SW480 (cell line): ENCODE results near the gene IQSEC3.
"Not testable (repeated sequence)": the region's sequence is repeated elsewhere in the genome, so short reads cannot be mapped to it uniquely, and the experiment has no call there.

Experiments
- DNase-seq: peaks from one replicate; pipeline ENCODE4 v3.0.0-alpha.2; 2016; ENCODE audit warnings: low spot score

IQSEC3 gene

DNA sequence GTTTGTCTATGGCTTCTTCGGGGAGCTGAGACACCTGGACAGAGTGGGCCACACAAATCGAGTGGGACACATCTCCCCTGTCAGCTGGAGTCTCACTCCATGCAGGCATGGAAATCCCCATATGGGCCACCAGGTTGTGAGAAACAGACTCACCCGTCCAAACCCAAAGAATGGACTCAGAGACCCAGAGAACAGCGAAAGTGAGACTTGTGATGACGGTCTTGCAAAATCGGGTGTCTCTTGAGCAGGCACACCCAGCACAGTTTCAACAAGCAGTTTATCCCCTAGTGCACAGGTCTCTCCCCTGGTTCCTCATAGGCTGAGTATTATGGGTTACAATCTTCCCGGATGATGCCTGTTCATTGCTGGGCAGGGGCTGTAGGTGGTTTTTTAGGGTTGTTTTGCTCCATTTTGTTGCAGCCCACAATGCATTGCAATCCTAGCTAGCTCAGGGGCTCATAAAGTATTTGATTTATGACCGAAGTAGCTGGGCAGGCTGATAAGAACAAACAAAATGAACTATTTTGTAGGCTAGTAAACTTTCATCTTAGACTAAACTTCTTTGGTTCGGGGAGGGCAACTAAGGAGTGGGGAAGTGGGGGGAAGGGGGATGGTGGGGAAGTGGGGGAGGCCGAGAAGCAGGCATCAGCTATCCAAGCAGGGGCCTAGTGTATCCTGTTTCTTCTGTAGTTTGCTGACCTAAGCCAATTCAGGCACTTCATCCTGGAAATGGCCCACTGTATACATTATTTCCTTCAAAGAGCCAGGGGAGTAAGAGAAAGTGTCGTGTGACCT is 45.3 kb downstream of the IQSEC3 start:
- no peak for DNase-seq

DNA sequence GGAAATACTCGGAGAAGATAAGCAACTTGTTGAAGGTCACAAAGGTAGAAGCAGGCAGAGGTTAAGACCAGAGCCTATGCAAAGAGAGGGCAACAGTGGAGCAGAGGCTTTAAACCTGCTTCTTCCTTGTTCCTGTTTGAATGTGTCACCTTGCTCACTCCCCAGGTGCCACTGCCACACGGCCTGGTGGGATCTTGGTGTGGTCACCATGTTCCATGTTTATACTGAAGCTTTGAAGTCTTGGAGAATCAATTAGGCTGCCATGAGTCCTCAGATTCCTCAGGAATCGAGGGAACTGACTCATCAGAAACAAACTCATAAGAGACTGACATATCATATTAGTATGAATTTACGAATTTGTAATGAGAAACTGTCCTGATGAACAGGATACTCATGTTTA is 46.8 kb downstream of the IQSEC3 start:
- DNase-seq = peak; percentile 66

DNA sequence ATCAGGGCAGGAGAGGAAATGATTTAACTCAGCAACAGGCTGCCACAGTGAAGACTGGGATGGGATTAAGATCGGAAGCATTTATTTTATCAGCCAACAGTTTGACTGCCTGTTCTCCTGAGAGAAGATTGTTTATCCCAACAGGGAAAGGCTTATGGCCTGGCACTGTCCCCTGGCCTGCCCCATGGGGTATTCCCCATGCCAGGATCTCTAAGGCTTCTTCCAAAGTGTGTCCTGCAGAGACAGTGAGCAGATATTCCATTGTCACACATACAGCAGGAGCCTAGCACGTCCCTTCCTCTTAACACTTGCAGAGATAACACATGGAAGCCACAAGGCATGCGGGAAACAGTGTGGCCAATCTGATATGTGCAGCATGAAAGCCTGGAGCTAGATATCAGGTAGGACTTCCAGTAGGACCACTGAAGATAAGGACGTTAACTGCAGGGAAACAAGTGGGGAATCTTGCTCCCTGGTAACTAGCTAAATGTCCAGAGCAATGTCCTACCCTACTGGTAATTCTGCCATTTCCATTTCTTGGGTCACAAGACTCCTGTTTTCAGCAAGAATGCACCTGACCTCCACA is 48.2 kb downstream of the IQSEC3 start:
- no peak for DNase-seq

DNA sequence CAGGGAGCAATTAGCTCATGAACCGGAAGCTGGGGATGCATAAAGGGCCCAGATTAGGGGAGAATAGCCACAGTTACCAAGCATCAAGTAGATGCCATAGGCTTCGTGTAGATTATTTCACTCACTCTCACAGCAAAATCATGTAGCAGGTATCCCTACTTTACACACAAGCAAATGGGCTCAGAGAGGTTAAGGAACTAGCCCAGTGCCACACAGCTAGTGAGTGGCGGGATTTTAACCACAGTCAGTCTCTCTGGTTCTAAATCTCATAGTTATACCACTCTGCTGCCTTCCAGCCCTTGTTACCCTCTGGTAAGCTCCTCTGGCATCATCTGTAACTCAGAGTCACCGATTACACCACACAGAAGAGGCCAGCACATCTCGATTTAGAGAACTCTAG is 49.0 kb downstream of the IQSEC3 start:
- DNase-seq = no peak

DNA sequence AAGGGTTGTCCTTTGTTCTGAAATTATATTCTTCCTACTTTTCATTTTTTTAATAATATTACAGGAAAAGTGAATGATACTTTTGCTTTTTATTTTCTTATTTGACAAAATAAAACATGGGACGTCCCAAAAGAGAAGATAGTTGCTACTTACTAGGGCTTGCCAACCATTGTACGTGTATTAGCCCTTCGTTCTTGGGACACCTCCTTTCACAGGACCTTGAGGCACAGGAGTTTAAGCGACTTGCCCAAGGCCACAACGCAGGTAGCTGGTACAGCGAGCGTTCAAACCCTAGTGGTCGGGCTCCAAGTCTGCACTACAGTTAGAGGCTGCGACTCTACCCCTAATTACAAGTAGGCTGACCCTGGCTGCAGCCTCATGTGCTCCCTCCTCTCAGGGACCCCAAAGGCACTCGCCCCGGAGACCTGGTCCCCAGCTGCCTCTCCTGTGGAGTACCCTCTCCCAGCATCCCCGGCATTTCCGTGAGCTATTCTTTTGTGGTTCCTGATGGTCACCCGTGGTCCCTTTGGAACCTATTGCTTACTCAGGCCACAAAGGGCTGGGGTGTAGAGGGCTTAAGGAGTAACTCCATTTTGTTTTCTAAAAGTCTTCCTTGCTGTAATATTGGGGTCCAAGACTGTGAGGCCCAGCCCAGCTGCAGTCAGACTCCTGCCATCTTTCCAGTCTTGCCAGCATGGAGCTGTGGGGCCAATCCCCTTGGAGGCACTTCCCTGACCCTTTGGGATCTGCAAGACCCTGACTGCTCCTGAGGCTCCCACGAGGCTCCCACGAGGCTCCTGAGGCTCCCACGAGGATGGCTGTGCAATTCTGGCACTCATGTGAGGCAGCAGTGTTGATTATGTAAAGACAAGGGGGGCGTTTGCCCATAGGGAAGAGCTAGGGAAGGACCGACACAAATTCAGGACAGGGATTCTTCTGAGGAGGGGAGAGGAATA is 49.7 kb downstream of the IQSEC3 start:
- no peak for DNase-seq

DNA sequence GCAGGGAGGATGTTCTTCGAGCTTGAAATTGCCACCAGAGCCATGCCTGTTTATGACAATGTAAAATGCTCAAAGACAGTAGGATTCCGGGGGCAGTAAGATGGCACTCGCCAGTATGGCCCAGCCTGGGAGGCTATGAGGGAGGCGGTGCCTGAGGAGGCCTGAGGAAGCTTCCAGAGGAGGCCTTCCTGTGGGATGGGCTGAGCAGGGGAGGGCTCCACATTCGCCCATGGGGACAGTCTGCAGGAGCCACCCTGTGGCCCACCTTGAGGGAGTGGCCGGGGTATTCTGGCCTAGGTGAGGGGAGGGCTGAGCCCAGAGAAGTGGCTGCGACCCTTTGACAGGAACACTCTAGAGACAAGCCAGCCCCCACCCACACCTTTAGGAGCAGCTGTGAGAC is 50.7 kb downstream of the IQSEC3 start:
- no peak for DNase-seq

DNA sequence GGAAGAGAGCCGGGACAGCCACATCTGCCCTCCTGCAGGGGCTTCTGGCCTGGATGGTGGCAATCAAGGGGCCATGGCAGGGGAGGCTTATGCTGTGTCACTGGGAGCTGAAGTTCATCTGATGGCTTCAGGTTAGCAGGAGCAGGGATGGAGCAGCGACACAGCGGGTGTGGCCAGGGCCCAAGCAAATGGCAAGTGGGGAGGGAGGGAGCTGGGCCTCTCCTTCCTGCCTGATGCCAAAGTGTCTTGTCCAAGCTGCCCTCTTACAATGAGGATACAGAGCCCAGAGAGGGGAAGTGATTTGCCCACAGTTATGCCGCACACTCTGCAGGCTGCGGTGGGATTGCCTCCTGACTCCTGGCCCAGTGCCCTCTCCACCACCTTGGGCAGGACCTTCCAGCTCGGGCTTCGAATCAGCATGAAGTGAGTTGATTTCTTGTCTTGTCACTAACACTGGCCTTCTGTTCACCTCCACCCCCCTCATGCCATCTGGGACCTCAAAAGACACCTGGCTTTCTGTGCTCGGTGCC is 51.3 kb downstream of the IQSEC3 start:
- no peak for DNase-seq

DNA sequence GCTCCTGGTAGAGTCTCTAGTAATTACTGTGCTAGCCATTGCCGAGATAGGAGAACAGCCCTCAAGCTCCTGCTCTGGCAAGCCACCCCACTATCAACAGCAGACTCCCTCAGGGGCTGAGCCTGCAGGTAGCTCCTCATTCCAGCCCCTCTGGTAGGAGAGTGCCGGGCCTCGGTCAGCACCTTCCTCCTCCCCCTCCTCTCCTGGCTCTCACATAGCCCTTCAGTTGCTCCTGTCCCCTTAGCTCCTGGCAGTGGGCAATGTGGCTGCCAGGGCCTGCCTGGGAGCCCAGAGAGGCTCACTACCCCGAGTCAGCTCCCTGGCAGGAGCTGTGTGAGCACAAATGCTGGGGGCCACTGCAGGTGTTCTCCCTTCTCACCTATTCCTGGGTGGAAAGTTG is 52.0 kb downstream of the IQSEC3 start:
- no peak for DNase-seq

DNA sequence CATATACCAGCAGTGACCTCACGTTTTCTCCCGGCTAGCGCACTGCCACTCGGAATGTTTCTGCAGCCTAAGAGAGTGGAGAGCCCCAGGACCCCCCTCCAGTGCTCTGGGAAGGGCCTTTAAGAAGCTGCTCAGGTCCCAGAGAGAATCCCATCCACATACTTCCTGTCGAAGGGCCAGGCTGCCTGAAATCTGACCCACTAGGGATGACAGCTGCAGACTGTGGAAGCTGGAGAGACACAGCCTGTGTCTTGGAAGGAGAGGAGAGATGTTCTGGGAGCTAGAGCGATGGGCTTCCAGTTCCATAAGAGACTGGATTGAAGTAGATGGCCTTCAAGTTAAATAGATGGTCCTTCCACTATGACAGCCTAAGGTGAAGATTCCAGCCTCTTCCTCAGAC is 54.4 kb downstream of the IQSEC3 start:
- no peak for DNase-seq

DNA sequence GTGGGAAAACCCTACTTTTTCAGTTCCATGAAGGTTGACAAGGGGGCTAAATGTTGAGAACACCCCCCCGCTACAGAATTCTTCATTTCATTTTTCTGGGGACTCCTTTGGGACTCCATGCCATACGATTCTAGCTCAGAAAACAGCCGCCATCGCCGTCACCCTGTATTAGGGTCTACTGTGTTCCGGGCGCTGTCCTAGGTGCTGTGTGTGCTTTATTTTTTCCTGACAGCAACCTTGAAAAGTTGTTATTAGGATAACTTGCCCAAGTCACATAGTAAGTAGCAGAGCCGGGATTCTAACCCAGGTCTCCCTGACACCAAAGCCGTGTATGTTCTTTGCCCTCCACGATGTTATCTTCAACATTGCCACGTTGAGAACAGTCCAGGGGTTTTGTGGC is 55.1 kb downstream of the IQSEC3 start:
- no peak for DNase-seq

DNA sequence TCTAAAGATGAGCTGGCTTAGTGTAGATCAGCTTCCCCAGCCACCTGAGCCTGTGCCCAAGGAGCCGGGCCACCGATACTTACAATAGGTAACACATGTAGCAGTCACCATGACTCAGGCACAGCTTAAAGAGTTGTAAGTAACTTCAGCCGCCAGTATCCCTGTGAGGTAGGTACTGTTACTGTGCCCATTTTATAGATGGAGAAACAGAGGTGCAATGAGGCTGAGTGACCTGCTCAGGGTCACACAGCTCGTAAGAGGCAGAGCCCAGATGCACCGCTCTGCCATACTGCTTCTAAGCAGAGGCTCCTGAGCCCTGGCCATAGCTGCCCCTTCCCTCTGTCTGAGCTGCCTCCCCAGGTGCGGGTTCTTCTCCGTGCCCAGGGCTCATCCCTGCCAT is 58.5 kb downstream of the IQSEC3 start:
- no peak for DNase-seq

DNA sequence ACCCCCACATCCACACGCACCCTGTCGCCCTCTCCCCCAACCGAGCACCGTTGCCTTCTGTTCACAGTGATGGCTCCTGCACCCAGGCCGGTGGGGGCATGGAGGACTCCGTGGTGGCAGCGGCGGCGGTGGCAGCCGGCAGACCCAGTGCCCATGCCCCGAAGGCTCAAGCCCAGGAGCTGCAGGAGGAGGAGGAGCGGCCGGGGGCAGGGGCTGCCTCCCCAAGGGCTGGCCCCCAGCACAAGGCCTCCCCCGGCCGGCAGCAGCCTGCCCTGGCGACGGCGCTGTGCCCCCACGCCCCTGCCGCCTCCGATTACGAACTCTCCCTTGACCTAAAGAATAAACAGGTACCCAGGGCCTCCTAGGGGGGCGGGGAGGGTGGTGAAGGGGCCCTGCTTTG is 59.0 kb downstream of the IQSEC3 start:
- no peak for DNase-seq

DNA sequence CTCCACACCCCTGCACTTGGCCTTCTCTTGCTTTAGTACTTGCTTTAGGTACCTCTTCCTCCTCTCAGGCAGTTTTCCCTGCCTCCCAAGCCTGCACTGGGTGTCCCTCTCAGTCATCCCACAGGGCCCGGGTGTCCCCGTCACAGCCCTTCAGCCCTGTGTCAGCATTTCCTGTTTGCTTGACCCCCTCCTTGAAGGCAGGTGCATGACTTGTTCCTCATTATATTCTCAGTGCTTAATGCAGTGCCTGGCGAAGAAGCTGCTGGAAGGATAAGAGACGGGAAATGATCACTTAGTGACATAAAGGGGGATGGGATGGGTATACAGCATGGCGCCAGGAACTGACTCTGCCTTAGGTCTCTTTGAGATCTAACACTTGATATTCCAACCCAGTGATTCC is 61.5 kb downstream of the IQSEC3 start:
- DNase-seq = no peak

DNA sequence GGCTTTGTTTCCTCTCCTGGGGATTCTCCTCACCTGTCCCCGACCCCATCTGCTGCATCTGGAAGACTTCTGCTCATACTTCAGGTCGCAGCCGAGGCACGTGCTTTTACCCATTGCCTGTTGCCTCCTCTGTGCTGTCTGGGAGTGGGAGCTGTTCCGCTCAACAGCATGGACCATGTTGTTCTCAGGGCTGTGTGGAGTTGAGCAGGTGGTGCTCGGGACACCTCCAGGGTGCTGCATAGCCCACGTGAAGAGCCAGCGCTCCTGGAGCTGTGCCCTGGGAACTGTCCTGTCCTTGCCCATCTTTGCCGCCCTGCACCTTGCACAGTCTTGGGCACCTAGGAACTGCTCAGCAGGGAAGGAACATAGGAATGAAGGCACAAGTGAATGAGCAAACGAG is 62.4 kb downstream of the IQSEC3 start:
- DNase-seq = no peak

DNA sequence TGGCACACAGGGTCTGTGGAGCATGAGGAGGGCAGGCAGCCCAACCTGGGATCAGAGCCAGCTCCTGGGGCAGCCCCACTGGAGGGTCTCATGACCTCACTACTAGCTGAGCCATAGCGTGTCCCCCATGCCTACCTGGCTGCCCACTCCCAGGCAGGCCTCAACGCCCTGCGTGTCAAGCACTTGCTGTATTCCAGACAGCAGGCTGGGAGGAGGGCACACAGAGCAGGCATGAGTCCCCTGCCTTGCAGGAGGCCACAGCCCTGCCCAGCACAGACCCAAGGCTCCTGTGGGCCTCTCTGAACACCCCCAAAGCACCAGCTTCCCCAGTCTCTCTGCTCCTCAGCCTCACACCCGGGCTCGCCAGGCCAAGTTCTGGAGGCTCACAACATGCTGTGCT is 64.0 kb downstream of the IQSEC3 start:
- DNase-seq = no peak

DNA sequence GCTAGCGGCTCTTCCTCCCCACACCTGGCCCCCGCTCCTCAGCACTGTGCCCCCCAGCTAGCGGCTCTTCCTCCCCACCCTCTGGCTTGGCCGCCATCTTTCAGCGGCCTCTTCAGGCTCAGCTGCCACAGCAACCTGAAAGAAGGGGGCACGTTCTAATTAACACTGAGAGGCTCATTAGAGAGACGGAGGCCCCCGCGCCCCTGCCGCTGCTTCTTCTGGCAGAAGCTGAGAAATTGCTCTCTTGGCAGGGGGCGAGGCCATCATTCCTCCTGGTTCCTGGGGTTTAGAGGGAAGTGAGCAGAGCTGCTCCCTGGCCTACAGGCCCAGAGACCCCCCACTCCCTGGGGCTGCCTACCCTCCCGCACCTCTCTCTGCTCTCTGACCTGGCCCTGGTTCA is 64.4 kb downstream of the IQSEC3 start:
- DNase-seq = no peak

DNA sequence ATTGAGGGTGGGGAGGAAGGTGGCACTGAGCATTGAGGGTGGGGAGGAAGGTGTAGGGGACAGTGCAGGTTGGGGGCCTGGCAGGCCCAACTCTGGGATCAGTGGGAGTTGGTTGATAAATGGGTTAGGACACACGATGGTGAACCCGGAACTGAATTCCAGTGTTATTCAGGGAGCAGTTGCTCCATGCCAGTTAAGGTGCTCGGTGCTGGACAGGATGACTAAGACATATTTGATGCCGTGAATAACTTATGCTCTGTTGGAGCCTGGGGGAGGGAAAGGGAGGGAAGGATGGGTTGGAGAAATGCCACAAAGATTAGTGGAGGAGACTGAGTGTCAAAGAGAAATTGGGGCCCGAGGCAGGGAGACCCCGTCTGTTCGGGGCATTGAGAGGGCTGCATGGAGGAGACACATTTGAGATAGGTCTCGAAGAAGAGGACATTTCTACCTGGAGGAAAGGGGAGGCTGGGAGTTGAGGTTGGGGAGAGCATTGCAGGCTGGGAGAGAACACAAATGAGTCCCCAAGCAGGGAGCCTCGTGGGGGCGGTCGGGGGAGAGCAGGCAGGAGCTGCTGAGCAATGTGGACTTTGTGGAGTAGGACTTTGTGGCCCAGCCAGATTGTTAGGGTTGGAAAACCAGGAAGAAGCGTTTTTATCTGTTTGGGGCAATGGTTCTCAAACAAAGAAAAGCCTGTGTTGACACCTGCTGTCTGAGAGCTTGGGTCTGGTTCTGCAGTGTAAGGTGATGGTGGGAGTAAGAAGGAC is 65.3 kb downstream of the IQSEC3 start:
- DNase-seq = peak; percentile 49

DNA sequence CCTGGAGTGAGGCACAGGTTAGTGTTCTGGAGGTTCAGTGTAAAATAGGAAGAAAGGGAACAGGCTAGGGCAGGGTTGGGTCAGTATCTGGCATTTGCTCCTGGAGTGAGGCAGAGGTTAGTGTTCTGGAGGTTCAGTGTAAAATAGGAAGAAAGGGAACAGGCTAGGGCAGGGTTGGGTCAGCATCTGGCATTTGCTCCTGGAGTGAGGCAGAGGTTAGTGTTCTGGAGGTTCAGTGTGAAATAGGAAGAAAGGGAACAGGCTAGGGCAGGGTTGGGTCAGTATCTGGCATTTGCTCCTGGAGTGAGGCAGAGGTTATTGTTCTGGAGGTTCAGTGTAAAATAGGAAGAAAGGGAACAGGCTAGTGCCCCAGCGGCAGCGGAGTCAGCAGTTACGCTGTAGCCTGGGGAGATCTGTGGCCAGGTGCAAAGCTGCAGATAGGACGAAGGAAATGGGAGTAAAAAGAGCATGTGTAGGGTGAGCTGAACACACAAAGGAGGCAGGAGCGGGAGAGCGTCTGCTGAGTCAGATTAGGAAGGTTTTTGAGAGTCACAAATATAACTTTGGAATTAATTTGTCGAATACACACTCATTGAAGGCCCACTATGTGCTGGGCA is 67.2 kb downstream of the IQSEC3 start:
- DNase-seq = not testable (repeated sequence)

DNA sequence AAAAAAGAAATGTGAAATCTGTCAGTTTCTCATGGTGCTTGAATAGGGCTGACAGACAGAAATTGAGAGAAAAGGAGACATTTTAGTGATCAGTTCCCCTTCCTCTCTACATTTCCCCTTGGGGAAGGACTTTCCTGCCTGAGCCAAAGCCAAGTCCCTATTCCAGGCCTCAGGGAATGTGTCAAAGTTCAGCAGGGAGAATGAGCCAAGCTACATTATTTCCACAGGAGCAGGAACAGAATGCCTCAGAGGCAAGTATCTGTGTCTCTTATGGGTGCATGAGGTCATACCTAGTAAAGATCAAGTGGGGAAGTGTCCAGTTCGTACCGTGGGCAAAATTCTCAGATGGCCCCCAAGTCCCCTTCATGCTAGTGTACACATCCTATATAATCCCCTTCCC is 68.6 kb downstream of the IQSEC3 start:
- no peak for DNase-seq

DNA sequence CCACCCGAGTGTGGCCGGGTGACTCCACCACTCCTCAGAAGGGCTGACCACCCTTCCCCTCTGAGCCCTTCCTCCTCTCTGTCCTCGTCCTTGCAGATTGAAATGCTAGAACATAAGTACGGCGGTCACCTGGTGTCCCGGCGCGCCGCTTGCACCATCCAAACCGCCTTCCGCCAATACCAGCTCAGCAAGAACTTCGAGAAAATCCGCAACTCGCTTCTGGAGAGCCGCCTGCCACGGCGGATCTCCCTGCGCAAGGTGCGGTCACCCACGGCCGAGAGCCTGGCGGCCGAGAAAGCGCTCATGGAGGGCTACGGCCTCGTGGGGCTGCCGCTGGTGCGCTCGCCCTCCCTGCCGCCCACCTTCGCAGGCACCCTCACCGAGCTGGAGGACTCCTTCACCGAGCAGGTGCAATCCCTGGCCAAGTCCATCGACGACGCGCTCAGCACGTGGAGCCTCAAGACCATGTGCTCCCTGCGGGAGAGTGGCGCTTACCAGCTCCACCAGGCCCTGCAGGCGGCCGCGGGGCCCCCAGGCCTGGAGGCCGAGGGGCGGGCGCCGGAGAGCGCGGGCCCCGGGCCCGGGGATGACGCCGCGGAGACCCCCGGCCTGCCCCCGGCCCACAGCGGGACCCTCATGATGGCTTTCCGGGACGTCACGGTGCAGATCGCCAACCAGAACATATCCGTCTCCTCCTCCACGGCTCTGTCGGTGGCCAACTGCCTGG is 71.8 kb downstream of the IQSEC3 start:
- no peak for DNase-seq
